K562 (cell line): ENCODE results near the gene CNTN5.

Experiments used
- GATAD2B ChIP-seq: fragments of 450-650 bp; IDR thresholded peaks from 2 replicates; pipeline ENCODE4 v1.6.1; 2017; ENCODE audit warnings: mild to moderate bottlenecking, borderline replicate concordance
- HMG20B ChIP-seq: fragments of 250-450 bp; sonication (Bioruptor Pico); IDR thresholded peaks from 2 replicates; pipeline ENCODE4 v1.5.0; 2021; ENCODE audit warnings: mild to moderate bottlenecking
- RAD21 ChIP-seq, 2 experiments: fragments of 250-450 bp in 1 of 2; fragments of 450-650 bp in 1 of 2; sonication (Bioruptor Pico) in 1 of 2; formaldehyde crosslinking in 1 of 2; IDR thresholded peaks in 1 of 2; conservative IDR thresholded peaks in 1 of 2; 2 replicates each; pipeline versions ENCODE4 v1.4.0 to v1.8.0; 2020 to 2022; ENCODE audit warnings: mild to moderate bottlenecking in 2 of 2, moderate library complexity in 1 of 2
- TCF7L2 ChIP-seq: fragments of 150-350 bp; IDR thresholded peaks from 2 replicates; pipeline ENCODE4 v1.6.1; 2016; ENCODE audit warnings: low read depth, mild to moderate bottlenecking, low read length, moderate library complexity
- ZKSCAN1 ChIP-seq: fragments of 150-350 bp; IDR thresholded peaks from 2 replicates; pipeline ENCODE4 v1.6.1; 2016; ENCODE audit warnings: low read depth, low read length

- no peak for TF ChIP-seq TCF7L2
- TF ChIP-seq ZKSCAN1 = no peak
- TF ChIP-seq RAD21 (CRISPR knock-in tag; conservative IDR thresholded peaks at IDR 0.05 in 1 of 2, IDR thresholded peaks at IDR 0.05 in 1 of 2) = no peak
- no peak for TF ChIP-seq HMG20B (CRISPR knock-in tag)
- TF ChIP-seq GATAD2B = no peak
Observed at GRCh38 chr11:100182350-100182749, 1161.6 kb downstream of the CNTN5 start.
